Caco-2 (cell line): ENCODE measurements around the gene ACTN1. TPM values are rescaled to one million over a fixed set of nuclear protein-coding genes. Genes with fewer than 3 reads are reported as not detected.
"Not testable (repeated sequence)": the region's sequence is repeated elsewhere in the genome, so short reads cannot be mapped to it uniquely, and the experiment has no call there.

Experiments used
- BruUV-seq: library from RNA; stranded (reverse); fragments of 400-500 nt; replicated peaks from 2 replicates; lab custom pipeline; 2021; lab: Mats Ljungman, UMichigan
- CTCF ChIA-PET: fragments of 300-600 bp; sonication (Branson Sonifier 250); formaldehyde crosslinking; loops from one replicate; lab custom pipeline; 2022; ENCODE audit warnings: antibody characterized with exemption; lab: Charles Lee
- POLR2A ChIA-PET: fragments of 300-600 bp; sonication (Branson Sonifier 250); formaldehyde crosslinking; loops from one replicate; lab custom pipeline; 2022; ENCODE audit warnings: antibody characterized with exemption; lab: Charles Lee
- DNase-seq, 2 experiments: peaks; one replicate each; pipeline versions ENCODE4 v3.0.0 to v3.0.0-alpha.2; 2020 to 2022
- H3K27me3 ChIP-seq: replicated peaks from 2 replicates; pipeline ENCODE4 v1.6.0; 2011; ENCODE audit warnings: low read length; ENCODE audit not compliant: control insufficient read depth, insufficient read depth
- H3K36me3 ChIP-seq: 2 replicates; pipeline ENCODE4 v1.5.1; 2011; ENCODE audit warnings: low read length; ENCODE audit not compliant: control insufficient read depth, insufficient read depth
- H3K4me1 ChIP-seq: fragments of 250-450 bp; sonication (Bioruptor Pico); 2 replicates; pipeline ENCODE4 v1.5.1; 2020; ENCODE audit warnings: mild to moderate bottlenecking
- H3K4me3 ChIP-seq: 2 replicates; pipeline ENCODE4 v1.5.1; 2011; ENCODE audit warnings: low read depth, mild to moderate bottlenecking, control low read depth, low read length
- H3K9me3 ChIP-seq: fragments of 250-450 bp; sonication (Bioruptor Pico); 2 replicates; pipeline ENCODE4 v1.5.1; 2020; ENCODE audit warnings: mild to moderate bottlenecking, moderate library complexity
- H3K27ac Mint-ChIP-seq: one replicate; pipeline ENCODE4 v1.8.0; 2022; ENCODE audit warnings: mixed read lengths; ENCODE audit not compliant: unreplicated experiment
- H3K27me3 Mint-ChIP-seq: one replicate; pipeline ENCODE4 v1.8.0; 2022; ENCODE audit warnings: mixed read lengths; ENCODE audit not compliant: insufficient read depth, unreplicated experiment
- H3K36me3 Mint-ChIP-seq: one replicate; pipeline ENCODE4 v1.8.0; 2022; ENCODE audit warnings: mild to moderate bottlenecking, mixed read lengths; ENCODE audit not compliant: insufficient read depth, unreplicated experiment
- H3K4me1 Mint-ChIP-seq: one replicate; pipeline ENCODE4 v1.8.0; 2022; ENCODE audit warnings: low read depth, mixed read lengths; ENCODE audit not compliant: unreplicated experiment
- H3K4me3 Mint-ChIP-seq: one replicate; pipeline ENCODE4 v1.8.0; 2022; ENCODE audit warnings: mild to moderate bottlenecking, moderate library complexity, mixed read lengths; ENCODE audit not compliant: unreplicated experiment
- H3K9me3 Mint-ChIP-seq: one replicate; pipeline ENCODE4 v1.8.0; 2022; ENCODE audit warnings: mixed read lengths; ENCODE audit not compliant: unreplicated experiment
- intact Hi-C: fragments of 100-400 bp; cut with micrococcal nuclease; formaldehyde crosslinking; loops from one replicate; pipeline ENCODE4 v1.10.0; 2022; ENCODE audit not compliant: unreplicated experiment
- total RNA-seq: library from RNA; stranded (reverse); gene quantifications from 2 replicates; pipeline ENCODE4 v1.2.3, GENCODE V29; 2022
- TF ChIP-seq, protein P1 (sequence below), 2 experiments: fragments of 200-600 bp in 1 of 2; IDR thresholded peaks; 1 replicate in 1 of 2; 2 replicates in 1 of 2; pipeline versions ENCODE4 v1.5.1 to v1.8.0; 2011 to 2022; ENCODE audit warnings: antibody characterized with exemption in 1 of 2, control low read depth in 1 of 2, inconsistent platforms in 1 of 2, low read depth in 1 of 2, low read length in 1 of 2, mild to moderate bottlenecking in 1 of 2, moderate library complexity in 1 of 2; ENCODE audit not compliant: insufficient read depth in 1 of 2, severe bottlenecking in 1 of 2, unreplicated experiment in 1 of 2

The ACTN1 gene
- total RNA-seq, 1 experiment from 2014 or later, result 170 TPM

DNA sequence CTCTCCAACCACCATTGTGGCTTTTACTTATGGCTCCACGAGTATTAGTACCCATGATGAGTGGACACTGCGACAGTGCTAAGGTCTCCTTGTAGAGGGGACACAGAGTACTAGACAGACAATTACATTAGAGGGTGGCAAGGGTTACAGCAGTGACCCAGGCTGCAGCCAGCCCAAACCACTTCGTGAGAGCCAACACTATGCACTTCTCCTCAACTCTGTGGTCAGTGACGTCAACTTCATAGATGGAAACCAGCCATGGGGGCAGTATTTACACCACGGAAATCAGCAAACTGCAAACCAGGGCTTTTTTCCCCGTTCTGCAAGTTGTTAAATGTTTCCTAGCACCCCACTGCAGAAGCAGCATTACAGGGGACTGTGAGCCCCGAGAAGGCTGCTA is 124.7 kb downstream of the ACTN1 start:
- peaks cover 16% of the 10 kb centered on the region for H3K4me1 ChIP-seq
- H3K4me3 ChIP-seq, result no peak overlapping the region
- ChIA-PET CTCF (no interaction called here), POLR2A (no interaction called here)
- H3K36me3 ChIP-seq, result no peaks in the 10 kb centered on the region
- DNase-seq, result no peak
- no peak overlapping the region for H3K27ac Mint-ChIP-seq
- no peaks in the 10 kb centered on the region for H3K36me3 Mint-ChIP-seq
- H3K27me3 Mint-ChIP-seq, result no peaks in the 10 kb centered on the region
- H3K9me3 Mint-ChIP-seq, result no peaks in the 10 kb centered on the region
- H3K4me1 Mint-ChIP-seq, result peaks cover 9% of the 10 kb centered on the region
- intact Hi-C loops, result no loop called here
- TF ChIP-seq, protein P1, sequence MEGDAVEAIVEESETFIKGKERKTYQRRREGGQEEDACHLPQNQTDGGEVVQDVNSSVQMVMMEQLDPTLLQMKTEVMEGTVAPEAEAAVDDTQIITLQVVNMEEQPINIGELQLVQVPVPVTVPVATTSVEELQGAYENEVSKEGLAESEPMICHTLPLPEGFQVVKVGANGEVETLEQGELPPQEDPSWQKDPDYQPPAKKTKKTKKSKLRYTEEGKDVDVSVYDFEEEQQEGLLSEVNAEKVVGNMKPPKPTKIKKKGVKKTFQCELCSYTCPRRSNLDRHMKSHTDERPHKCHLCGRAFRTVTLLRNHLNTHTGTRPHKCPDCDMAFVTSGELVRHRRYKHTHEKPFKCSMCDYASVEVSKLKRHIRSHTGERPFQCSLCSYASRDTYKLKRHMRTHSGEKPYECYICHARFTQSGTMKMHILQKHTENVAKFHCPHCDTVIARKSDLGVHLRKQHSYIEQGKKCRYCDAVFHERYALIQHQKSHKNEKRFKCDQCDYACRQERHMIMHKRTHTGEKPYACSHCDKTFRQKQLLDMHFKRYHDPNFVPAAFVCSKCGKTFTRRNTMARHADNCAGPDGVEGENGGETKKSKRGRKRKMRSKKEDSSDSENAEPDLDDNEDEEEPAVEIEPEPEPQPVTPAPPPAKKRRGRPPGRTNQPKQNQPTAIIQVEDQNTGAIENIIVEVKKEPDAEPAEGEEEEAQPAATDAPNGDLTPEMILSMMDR (IDR thresholded peaks at IDR 0.05; ENCODE audit: insufficient read depth in 1 of 2, low read depth in 1 of 2, low read length in 1 of 2, severe bottlenecking in 1 of 2, unreplicated experiment in 1 of 2), result no peak
- no peaks in the 10 kb centered on the region for H3K27me3 ChIP-seq
- H3K4me3 Mint-ChIP-seq, result no peak overlapping the region
- no peaks in the 10 kb centered on the region; the same call in 1 of the 2 replicates for H3K9me3 ChIP-seq
- BruUV-seq, result no TSS peak

DNA sequence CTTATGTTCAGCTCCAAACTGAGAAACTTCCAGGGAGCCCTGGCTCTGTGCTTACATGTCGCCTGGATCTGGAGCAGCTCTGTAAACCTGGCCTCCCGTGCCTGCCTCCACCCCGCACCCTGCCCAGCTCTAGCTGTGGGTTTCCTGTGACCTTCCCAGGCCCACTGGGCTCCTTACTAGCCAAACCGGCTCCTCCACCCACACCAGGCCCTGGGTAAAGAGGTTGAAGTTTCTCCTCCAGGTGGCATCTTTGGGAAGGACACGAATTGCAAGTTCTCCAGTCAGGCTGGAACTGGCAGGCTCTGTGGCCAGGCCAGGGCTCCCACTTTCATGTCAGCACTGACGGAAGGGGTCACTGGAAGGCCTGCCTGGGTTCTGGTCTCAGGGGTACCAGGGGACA is 125.4 kb downstream of the ACTN1 start:
- no peak for DNase-seq
- TF ChIP-seq, protein P1 (IDR thresholded peaks at IDR 0.05; ENCODE audit: insufficient read depth in 1 of 2, low read depth in 1 of 2, low read length in 1 of 2, severe bottlenecking in 1 of 2, unreplicated experiment in 1 of 2), result no peak
- no peak overlapping the region for H3K4me3 ChIP-seq
- no TSS peak for BruUV-seq
- ChIA-PET POLR2A (no interaction called here), CTCF (no interaction called here)
- peaks cover 9% of the 10 kb centered on the region for H3K4me1 ChIP-seq
- no peaks in the 10 kb centered on the region for H3K27me3 ChIP-seq
- H3K36me3 ChIP-seq, result no peaks in the 10 kb centered on the region
- Mint-ChIP-seq H3K27me3 (no peaks in the 10 kb centered on the region), H3K9me3 (no peaks in the 10 kb centered on the region), H3K27ac (no peak overlapping the region), H3K4me1 (peaks cover 9% of the 10 kb centered on the region), H3K4me3 (no peak overlapping the region), H3K36me3 (no peaks in the 10 kb centered on the region)
- intact Hi-C loops, result no loop called here
- no peaks in the 10 kb centered on the region; the same call in 1 of the 2 replicates for H3K9me3 ChIP-seq

DNA sequence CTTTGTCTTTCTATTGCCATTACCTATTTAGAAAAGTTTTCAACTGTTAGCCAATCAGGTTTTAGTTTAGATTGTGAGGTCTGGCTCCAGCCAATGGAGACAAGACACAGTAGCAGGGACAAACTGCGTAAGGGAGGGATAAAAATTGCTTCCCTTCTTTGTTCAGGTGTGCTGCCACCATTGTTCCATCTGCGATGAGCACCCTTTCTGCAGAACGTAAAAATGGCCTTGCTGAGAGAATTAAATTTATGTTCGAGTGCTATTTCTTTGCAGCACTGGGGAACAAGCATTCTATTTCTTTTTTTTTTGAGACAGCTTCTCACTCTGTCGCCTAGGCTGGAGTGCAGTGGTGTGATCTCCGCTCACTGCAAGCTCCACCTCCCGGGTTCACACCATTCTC is 126.6 kb downstream of the ACTN1 start:
- DNase-seq, H3K9me3 ChIP-seq, H3K36me3 ChIP-seq, H3K4me3 ChIP-seq, H3K27ac Mint-ChIP-seq, H3K4me1 ChIP-seq, H3K36me3 Mint-ChIP-seq, H3K9me3 Mint-ChIP-seq, H3K27me3 ChIP-seq, H3K27me3 Mint-ChIP-seq, H3K4me1 Mint-ChIP-seq, POLR2A ChIA-PET, BruUV-seq, H3K4me3 Mint-ChIP-seq, intact Hi-C loops: not testable (repeated sequence)
- CTCF ChIA-PET, result interaction anchor here (0.6 kb wide), 1 partner anchor 86 kb away, joined by 3 read pairs; no protein-coding TSS in a partner anchor

DNA sequence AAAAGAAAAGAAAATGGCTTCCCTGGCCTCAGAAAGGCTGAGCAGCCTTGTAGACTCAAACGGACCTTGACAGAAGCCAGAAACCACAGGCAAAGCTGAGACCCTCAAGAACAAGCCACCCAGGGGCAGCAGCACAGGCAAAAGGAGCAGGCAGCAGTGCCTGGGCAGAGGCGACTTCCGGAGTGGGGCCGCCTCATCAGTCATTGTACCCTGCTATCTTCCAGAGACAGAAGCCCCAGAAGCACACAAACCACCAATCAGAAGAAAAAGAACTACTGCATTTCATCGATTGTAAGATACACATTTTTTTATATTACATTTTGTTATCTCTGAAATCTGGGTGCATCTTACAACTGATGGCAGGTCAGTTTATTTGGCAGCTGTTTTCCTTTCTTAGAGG is 128.0 kb downstream of the ACTN1 start:
- no peaks in the 10 kb centered on the region for H3K4me1 ChIP-seq
- intact Hi-C loops, result no loop called here
- no peaks in the 10 kb centered on the region for H3K27me3 Mint-ChIP-seq
- H3K36me3 Mint-ChIP-seq, result no peaks in the 10 kb centered on the region
- H3K27me3 ChIP-seq, result no peaks in the 10 kb centered on the region
- POLR2A ChIA-PET, result no interaction called here
- TF ChIP-seq, protein P1 (IDR thresholded peaks at IDR 0.05; ENCODE audit: insufficient read depth in 1 of 2, low read depth in 1 of 2, low read length in 1 of 2, severe bottlenecking in 1 of 2, unreplicated experiment in 1 of 2), result no peak
- H3K36me3 ChIP-seq, result no peaks in the 10 kb centered on the region
- no peak overlapping the region for H3K4me3 ChIP-seq
- H3K9me3 Mint-ChIP-seq, result no peaks in the 10 kb centered on the region
- no peaks in the 10 kb centered on the region for H3K4me1 Mint-ChIP-seq
- CTCF ChIA-PET, result no interaction called here
- H3K4me3 Mint-ChIP-seq, result no peak overlapping the region
- no peaks in the 10 kb centered on the region; the same call in 1 of the 2 replicates for H3K9me3 ChIP-seq
- no TSS peak for BruUV-seq
- no peak overlapping the region for H3K27ac Mint-ChIP-seq
- no peak for DNase-seq
